GM19035 (cell line): ENCODE results near the gene CNGA4.
A peak's percentile ranks its signal among the peaks of the same experiment; 100 is the strongest.
"Not testable (repeated sequence)": the region's sequence is repeated elsewhere in the genome, so short reads cannot be mapped to it uniquely, and the experiment has no call there.

ENCODE experiments used
- ATAC-seq: cut with Tn5 transposase; IDR thresholded peaks from one replicate; pipeline ENCODE4 v1.9.1; 2021; ENCODE audit not compliant: unreplicated experiment

CNGA4 gene

GRCh38 chr11:6225024-6225423 is 13.9 kb upstream of the CNGA4 start:
- ATAC-seq = no peak

- ATAC-seq = no peak
Measured at GRCh38 chr11:6225896-6226295, 13.0 kb upstream of the CNGA4 start.

GRCh38 chr11:6228520-6228919 is 10.4 kb upstream of the CNGA4 start:
- ATAC-seq = no peak

GRCh38 chr11:6229911-6230310 is 9.0 kb upstream of the CNGA4 start:
- no peak for ATAC-seq

- no peak for ATAC-seq
Measured at GRCh38 chr11:6232899-6233298, 6.0 kb upstream of the CNGA4 start.

- ATAC-seq = no peak
Measured at GRCh38 chr11:6233984-6234386, 4.9 kb upstream of the CNGA4 start.

- ATAC-seq = peak; percentile 94
Measured at GRCh38 chr11:6234387-6235107, 4.3 kb upstream of the CNGA4 start, which contains the start of gene FHIP1B. Gene FHIP1B, minus strand, starts transcription at chr11:6234636. Its CDS starts 10,120 bp downstream, at chr11:6224516.

GRCh38 chr11:6237266-6237665 is 1.6 kb upstream of the CNGA4 start:
- ATAC-seq = no peak

- ATAC-seq = no peak
Measured at GRCh38 chr11:6237761-6238302, 1.1 kb upstream of the CNGA4 start.

GRCh38 chr11:6240139-6240538 is 1.2 kb downstream of the CNGA4 start:
- ATAC-seq = no peak

GRCh38 chr11:6240781-6241180 is 1.9 kb downstream of the CNGA4 start:
- ATAC-seq = no peak

GRCh38 chr11:6241316-6241715 is 2.4 kb downstream of the CNGA4 start:
- no peak for ATAC-seq

- ATAC-seq = no peak
Measured at GRCh38 chr11:6245536-6245935, 6.6 kb downstream of the CNGA4 start.

GRCh38 chr11:6248248-6248647 is 9.4 kb downstream of the CNGA4 start:
- no peak for ATAC-seq

GRCh38 chr11:6248897-6249296 is 10.0 kb downstream of the CNGA4 start:
- ATAC-seq = not testable (repeated sequence)

GRCh38 chr11:6249770-6250555 is 11.1 kb downstream of the CNGA4 start:
- no peak for ATAC-seq

- ATAC-seq = peak; percentile 84
Measured at GRCh38 chr11:6251120-6251733, 12.3 kb downstream of the CNGA4 start.

GRCh38 chr11:6251990-6252473 is 13.1 kb downstream of the CNGA4 start:
- ATAC-seq = no peak

- no peak for ATAC-seq
Measured at GRCh38 chr11:6253197-6253596, 14.3 kb downstream of the CNGA4 start.

GRCh38 chr11:6258141-6258540 is 19.3 kb downstream of the CNGA4 start:
- no peak for ATAC-seq

GRCh38 chr11:6258571-6259081 is 19.7 kb downstream of the CNGA4 start:
- ATAC-seq = no peak
